Mucosa of descending colon (tissue), 3 donors: ENCODE results near the gene SMG5. TPM values are rescaled to one million over a fixed set of nuclear protein-coding genes. Genes with fewer than 3 reads are reported as not detected.

Experiments
- ATAC-seq: fragments of 200-7000 bp; cut with Tn5 transposase; one replicate; pipeline ENCODE4 v1.9.1; 2020; ENCODE audit warnings: mild to moderate bottlenecking, moderate library complexity
- DNase-seq, 3 donors: peaks; one replicate each; pipeline ENCODE4 v3.0.0-alpha.2; 2020
- H3K36me3 ChIP-seq: fragments of 200-600 bp; one replicate; pipeline ENCODE4 v1.8.0; 2021; ENCODE audit warnings: low read depth, mild to moderate bottlenecking
- H3K4me1 ChIP-seq: fragments of 200-600 bp; one replicate; pipeline ENCODE4 v1.8.0; 2021; ENCODE audit warnings: low read depth, mild to moderate bottlenecking
- H3K4me3 ChIP-seq: fragments of 200-600 bp; one replicate; pipeline ENCODE4 v1.8.0; 2021; ENCODE audit warnings: mild to moderate bottlenecking
- H3K9me3 ChIP-seq: fragments of 200-600 bp; one replicate; pipeline ENCODE4 v1.8.0; 2021; ENCODE audit warnings: mild to moderate bottlenecking
- intact Hi-C, 2 donors: fragments of 100-400 bp; cut with DNase I in 1 of 2; cut with micrococcal nuclease in 1 of 2; formaldehyde crosslinking; loops; one replicate each; pipeline versions ENCODE4 v1.11.0 to v1.11.1; 2022; cut with DNase I, micrococcal nuclease
- total RNA-seq, 3 donors: library from RNA; stranded (reverse); fragmentation: NEBNext Ultra II Directional in 2 of 3; extraction: Animal tissue kit (Norgen Biotek cat#: 25700) in 2 of 3; gene quantifications; one replicate each; pipeline versions ENCODE4 v1.2.1 to v1.2.4, GENCODE V29; 2021 to 2023
- TF ChIP-seq, protein P1 (sequence below): fragments of 200-600 bp; IDR thresholded peaks from one replicate; pipeline ENCODE4 v1.8.0; 2022; ENCODE audit warnings: antibody characterized with exemption, mild to moderate bottlenecking
- donor health status: DM: no; HTN: no; CAD: no; lungs with moderate emphysema.
- donor health status: DM: no; HTN: no; CAD: no.
- donor health status: DM: no; HTN: yes; CAD: no.

The SMG5 gene
- total RNA-seq, 3 donors from 2014 or later = 72.9 to 89.5 (median 81.1) TPM

GRCh38 chr1:156244126-156244525, 38.5 kb downstream of the SMG5 start:
- no peak for DNase-seq
- no peaks in the 10 kb centered on the region for H3K36me3 ChIP-seq
- ATAC-seq = no peak
- no peak overlapping the region for H3K4me3 ChIP-seq
- intact Hi-C loops = no loop called here
- TF ChIP-seq, protein P1, sequence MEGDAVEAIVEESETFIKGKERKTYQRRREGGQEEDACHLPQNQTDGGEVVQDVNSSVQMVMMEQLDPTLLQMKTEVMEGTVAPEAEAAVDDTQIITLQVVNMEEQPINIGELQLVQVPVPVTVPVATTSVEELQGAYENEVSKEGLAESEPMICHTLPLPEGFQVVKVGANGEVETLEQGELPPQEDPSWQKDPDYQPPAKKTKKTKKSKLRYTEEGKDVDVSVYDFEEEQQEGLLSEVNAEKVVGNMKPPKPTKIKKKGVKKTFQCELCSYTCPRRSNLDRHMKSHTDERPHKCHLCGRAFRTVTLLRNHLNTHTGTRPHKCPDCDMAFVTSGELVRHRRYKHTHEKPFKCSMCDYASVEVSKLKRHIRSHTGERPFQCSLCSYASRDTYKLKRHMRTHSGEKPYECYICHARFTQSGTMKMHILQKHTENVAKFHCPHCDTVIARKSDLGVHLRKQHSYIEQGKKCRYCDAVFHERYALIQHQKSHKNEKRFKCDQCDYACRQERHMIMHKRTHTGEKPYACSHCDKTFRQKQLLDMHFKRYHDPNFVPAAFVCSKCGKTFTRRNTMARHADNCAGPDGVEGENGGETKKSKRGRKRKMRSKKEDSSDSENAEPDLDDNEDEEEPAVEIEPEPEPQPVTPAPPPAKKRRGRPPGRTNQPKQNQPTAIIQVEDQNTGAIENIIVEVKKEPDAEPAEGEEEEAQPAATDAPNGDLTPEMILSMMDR = no peak
- H3K9me3 ChIP-seq = no peaks in the 10 kb centered on the region
- peaks cover 16% of the 10 kb centered on the region for H3K4me1 ChIP-seq

DNA sequence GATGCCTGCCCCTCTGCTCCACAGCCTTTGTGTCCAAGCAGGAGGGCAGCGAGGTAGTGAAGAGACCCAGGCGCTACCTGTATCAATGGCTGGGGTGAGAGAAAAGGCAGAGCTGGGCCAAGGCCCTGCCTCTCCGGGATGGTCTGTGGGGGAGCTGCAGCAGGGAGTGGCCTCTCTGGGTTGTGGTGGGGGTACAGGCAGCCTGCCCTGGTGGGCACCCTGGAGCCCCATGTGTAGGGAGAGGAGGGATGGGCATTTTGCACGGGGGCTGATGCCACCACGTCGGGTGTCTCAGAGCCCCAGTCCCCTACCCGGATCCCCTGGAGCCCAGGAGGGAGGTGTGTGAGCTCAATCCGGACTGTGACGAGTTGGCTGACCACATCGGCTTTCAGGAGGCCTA, 39.9 kb downstream of the SMG5 start:
- H3K9me3 ChIP-seq = no peaks in the 10 kb centered on the region
- no peaks in the 10 kb centered on the region for H3K36me3 ChIP-seq
- intact Hi-C loops = no loop called here
- no peak overlapping the region for H3K4me3 ChIP-seq
- H3K4me1 ChIP-seq = peaks cover 16% of the 10 kb centered on the region
- ATAC-seq (no peak), DNase-seq (no peak)
- TF ChIP-seq, protein P1 = no peak

DNA sequence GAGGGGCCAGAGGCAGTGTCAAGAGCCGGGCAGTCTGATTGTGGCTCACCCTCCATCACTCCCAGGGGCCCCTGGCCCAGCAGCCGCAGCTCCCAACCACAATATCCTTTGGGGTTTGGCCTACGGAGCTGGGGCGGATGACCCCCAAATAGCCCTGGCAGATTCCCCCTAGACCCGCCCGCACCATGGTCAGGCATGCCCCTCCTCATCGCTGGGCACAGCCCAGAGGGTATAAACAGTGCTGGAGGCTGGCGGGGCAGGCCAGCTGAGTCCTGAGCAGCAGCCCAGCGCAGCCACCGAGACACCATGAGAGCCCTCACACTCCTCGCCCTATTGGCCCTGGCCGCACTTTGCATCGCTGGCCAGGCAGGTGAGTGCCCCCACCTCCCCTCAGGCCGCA, 40.7 kb downstream of the SMG5 start, which contains the start of gene BGLAP:
Gene BGLAP (plus strand): TSS at position 259 of the 400 bp plus-strand sequence. CDS start 48 bp downstream, at position 307.
- Histone ChIP-seq H3K36me3 (no peaks in the 10 kb centered on the region), H3K9me3 (no peaks in the 10 kb centered on the region), H3K4me1 (peaks cover 11% of the 10 kb centered on the region), H3K4me3 (no peak within 1 kb of the TSS)
- no peak for DNase-seq
- no peak for ATAC-seq
- TF ChIP-seq, protein P1 = no peak
- intact Hi-C loops = no loop called here

- TF ChIP-seq, protein P1 = no peak
- no peaks in the 10 kb centered on the region for H3K36me3 ChIP-seq
- H3K4me1 ChIP-seq = peaks cover 11% of the 10 kb centered on the region
- intact Hi-C loops = no loop called here
- no peak for DNase-seq
- H3K9me3 ChIP-seq = no peaks in the 10 kb centered on the region
- no peak overlapping the region for H3K4me3 ChIP-seq
- ATAC-seq = no peak
Measured at GRCh38 chr1:156241311-156241811, 41.3 kb downstream of the SMG5 start.

- no peak for ATAC-seq
- no peak for DNase-seq
- Histone ChIP-seq H3K36me3 (no peaks in the 10 kb centered on the region), H3K9me3 (no peaks in the 10 kb centered on the region), H3K4me1 (no peaks in the 10 kb centered on the region), H3K4me3 (no peak overlapping the region)
- intact Hi-C loops = no loop called here
- TF ChIP-seq, protein P1 = no peak
Measured at GRCh38 chr1:156238248-156238647, 44.4 kb downstream of the SMG5 start.

GRCh38 chr1:156236164-156236563, 46.5 kb downstream of the SMG5 start:
- TF ChIP-seq, protein P1 = no peak
- H3K4me1 ChIP-seq = no peaks in the 10 kb centered on the region
- H3K36me3 ChIP-seq = no peaks in the 10 kb centered on the region
- intact Hi-C loops = no loop called here
- DNase-seq (no peak), ATAC-seq (no peak)
- no peak overlapping the region for H3K4me3 ChIP-seq
- no peaks in the 10 kb centered on the region for H3K9me3 ChIP-seq
